Stimulated activated CD8-positive, alpha-beta memory T cell treated with anti-CD3 and anti-CD28 coated beads, Interleukin-15, amount 100 ng/mL, for 24 hours (primary cell): ENCODE data around the gene MPPED1.

Experiments
- DNase-seq: peaks from one replicate; pipeline ENCODE4 v3.0.0-alpha.2; 2020; ENCODE audit warnings: low read depth

The MPPED1 gene

DNA sequence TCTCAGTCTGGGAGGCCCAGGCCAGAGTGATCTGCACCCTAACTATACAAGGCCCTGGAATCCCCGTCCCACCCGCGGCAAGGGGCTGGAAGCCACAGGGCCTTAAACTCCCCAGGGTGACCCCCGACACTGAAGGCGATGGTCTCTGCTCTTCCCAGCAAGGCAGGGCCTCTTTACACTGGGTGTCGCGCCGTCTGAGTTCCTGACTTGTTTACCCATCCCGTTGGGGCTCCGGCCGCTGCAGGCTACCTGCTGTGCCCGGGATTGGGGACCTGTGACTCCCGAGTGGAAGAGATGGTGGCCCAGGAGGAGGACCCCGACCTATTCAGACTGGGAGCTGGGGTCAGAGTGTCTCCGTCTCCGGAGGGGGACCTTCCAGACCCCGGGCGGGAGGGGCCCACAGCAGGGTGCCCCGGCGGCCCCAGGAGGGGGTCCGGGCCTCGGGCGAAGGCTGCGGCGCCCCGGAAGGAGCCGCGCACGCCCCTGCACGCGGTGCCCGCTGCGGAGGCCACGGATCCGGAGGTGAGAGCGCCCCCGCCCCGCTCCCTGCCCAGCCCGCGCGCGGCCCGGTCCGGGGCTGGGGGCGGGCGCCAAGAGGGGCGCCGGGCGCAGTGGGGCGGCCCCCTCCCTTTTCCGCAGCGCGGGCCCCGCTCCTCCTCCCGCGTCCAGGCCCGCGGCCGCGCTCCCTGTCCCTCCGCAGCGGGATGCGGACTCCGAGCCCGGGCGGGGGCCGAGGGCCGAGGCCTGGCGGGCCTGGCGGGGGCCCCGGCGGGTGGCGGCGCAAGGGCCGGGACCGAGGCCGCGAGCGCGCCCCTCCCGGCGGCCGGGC lies 560 bp upstream of the MPPED1 start:
- no peak for DNase-seq

DNA sequence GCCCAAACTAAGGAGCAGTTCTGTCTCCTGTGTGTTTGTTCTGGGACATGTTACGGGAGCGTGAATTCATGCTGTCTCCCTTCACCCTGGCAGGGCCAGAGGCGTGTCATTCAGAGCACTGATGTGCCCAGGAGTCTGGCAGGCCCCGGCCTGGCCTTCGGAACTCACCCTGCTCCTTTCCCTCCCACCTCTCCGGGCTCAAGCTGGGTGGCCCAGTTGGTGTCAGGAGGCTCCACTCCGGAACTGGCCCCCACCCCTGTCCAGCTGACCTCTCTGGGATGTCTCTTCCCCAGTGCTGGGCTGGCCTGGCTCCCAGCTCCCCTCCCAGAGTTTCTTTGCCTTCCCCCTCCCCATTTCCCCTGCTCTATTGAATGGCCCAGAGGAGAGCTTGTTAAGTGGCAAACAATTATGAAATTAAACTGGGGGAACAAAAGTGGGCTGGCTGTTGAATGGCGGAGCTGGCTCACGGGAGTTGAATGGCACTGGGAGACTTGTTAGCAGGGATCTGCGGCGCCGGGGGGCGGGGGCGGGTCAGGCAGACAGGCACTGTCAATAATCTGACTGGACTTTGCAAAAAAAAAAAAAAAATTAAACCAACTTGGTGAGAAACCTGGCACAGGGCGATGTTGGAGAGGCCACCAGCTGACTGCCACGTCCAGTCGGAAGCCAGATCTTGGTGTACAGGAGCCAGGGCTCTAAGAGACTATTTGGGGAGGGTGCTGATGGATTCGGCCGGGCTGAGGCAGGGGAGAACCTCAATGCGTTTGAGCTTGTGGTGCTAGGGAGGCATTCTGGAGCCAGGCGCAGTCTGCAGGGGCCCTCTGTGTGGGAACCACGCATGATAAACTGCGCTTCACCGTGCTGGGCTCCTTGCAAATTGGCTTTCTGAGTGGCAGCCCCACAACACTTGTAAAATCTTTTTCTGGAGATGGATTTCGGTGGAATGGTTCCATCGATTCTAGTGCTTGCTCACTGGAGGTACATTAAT lies 1.3 kb downstream of the MPPED1 start:
- DNase-seq, result no peak

- DNase-seq, result no peak
Measured at GRCh38 chr22:43413826-43414225, 2.0 kb downstream of the MPPED1 start.

DNA sequence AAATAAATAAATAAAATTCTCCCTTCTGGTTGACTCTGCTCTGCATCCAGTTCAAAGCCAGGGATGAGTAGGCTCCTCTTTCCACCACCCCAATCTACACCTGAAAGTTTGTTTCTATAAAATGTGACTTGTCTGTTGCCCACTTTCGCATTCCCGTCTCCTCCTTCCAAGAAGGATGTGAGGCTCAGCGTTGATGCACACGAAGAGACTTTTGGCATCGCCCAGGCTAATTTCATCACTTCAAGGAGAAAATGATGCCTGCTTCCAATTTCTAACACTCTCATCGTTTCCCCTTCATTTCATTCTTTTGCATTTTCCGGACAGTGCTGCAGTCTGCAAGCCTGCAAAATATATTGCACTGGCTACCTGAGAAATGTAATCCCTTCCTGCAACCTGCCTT lies 3.9 kb downstream of the MPPED1 start:
- no peak for DNase-seq

- no peak for DNase-seq
Measured at GRCh38 chr22:43417555-43417954, 5.7 kb downstream of the MPPED1 start.

DNA sequence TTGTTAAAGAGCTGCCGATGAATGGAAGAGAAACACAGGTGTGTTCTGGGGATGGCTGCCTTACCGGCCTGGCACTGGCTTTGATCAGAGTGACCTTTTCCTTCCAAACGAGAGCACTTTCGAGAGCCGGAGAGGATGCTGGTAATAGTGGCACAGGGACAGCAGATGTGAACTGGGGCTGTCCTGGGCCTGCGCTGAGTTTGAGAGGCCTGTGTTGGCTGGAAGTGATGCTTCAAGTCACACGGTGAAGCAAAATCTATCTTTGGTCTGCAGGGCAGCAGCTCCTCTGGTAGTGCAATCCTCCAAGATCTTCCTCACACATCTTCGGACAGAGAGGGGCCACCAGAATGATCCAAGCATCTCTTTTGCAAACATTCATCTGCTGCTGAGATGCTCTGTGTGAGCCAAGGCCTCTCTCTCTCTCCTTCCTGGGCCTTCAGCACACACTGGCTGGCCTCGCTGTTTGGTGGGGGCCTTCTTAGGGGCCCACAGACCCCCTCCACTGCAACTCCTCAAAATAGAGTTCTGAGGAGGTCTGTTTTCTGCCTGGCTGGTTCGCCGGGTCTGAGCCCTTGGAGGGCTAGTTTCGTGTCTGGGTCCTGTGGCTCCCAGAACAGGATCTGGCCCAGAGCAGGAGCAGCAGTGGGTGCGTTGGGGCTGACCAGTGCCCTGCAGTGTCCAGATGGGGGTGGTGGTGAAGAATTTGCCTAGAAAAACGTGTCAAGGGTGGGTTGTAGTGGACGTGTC lies 6.4 kb downstream of the MPPED1 start:
- no peak for DNase-seq

DNA sequence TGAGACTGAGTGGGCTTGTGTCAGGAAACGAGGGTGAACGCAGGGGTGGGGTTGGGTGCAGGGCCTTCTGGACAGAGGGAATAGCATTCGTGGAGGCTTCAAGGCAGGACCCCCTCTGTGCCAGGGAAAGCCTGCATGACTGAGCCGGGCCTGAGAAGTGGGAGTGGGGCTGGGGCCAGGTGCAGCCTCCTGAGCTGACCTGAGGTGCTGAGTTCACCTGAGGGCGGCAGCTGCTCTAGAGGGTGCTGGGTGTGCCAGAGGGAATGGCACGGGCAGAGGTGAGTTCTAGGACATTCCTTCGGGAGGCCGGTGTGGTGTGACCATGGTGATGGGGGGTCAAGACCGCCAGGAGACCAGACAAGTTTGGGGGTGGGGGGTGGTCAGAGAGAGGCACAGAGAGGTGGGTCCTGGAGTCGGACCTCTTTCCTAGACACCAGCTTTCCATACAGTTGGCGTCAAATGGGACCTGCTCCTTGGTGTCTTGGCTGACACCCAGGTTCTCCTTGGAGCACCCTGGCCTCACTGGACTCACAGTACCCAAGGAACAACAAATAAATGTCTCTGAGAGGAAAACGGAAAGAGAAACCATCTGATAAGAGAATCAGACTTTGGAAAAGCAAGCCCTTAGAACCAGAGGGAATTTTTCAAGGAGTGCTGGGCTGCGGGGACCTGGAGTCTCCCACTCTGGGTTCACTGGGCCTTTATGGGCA lies 7.7 kb downstream of the MPPED1 start:
- DNase-seq, result no peak

GRCh38 chr22:43421046-43421665 lies 9.3 kb downstream of the MPPED1 start:
- DNase-seq, result no peak

DNA sequence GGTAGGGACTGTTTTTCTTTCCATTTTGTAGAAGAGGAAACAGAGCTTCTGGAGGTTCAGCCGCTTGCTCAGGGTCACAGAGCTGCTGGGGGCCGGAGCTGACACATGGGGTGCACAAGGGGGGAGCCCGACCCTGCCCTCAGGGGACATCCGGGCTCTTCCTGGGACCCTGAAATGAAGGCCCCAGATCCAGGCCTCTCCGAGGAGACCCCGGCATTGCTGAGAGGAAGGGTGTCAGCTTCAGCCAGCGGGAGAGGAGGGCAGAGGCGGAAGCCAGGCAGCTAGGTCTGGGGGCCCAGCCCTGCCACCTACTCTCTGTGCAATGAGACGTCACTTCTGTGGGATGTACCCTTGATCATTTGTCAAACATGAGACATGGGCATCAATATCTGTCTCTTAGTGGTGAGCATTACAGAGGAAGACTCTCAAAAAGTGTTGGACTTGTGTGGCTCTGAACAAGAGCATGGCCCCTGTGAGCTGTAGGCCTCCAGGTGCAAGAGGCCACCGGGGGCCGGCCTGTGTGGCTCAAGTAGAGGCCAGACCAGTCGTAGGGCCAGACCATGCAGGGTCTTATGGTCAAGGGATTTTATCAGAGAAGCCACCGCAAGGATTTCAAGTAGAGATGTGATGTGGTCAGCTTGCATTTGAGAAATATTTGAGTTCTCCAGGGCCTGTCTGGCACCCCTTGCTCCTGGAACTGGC lies 10.3 kb downstream of the MPPED1 start:
- DNase-seq, result no peak

GRCh38 chr22:43423046-43423445 lies 11.2 kb downstream of the MPPED1 start:
- DNase-seq, result no peak

DNA sequence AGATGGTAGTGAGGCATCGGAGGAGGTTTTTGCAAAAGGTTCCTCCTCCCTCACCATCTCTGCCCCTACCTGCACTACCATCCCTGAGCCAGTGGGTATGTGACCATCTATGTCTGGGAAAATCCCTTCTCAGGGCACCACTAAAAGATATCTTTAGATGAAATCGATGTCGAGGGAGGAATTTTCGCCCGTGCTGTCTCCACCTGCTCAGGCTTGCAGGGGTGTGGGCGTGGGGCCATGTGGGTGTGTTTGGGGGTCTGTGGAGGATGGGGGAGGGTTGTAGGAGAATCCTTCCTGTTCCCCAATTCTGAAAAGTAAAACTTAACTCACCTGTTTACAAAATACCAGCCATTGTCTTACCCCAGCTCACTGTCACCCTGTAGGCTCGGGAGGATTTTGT lies 12.4 kb downstream of the MPPED1 start:
- DNase-seq, result no peak

DNA sequence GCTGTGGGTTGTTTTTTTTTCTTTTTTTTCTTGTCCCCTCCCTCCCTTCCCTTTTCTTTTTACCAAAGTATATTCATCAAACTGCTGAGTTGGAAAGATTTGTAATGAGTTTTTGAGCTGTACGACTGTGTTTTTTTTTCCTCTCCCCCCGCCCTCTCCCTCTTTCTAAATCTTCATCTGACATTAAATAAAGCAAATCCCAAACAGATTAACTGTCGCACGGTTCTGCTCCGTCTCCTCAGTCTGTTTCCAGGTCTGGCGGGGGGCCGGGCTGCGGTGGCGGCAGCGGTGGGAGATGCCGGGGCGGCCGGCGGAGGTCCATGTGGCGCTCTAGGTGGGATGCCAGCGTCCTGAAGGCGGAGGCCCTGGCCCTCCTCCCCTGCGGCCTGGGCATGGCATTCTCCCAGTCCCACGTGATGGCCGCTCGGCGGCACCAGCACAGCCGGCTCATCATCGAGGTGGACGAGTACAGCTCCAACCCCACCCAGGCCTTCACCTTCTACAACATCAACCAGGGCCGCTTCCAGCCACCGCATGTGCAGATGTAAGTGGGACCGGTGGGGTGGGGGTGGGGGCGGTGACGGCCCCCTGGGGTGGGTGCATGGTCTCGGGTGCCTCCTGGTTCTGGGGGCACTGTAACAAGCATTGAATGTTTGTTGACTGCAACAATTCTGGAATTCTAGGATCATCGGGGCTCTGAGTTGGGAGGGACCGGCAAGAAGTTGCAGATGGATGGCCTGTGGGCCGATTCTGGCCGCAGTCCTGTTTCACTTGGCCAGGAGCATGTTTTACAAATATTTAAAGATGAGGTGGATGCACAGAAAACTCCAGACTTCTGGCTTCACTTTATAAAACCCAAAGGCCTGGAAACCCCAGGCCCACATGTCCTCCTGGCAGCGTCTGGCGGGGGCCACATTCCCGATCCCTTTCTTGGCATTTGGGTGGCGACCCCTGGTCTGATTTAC lies 13.1 kb downstream of the MPPED1 start:
- DNase-seq, result no peak

GRCh38 chr22:43425976-43426785 lies 14.4 kb downstream of the MPPED1 start:
- DNase-seq, result no peak

DNA sequence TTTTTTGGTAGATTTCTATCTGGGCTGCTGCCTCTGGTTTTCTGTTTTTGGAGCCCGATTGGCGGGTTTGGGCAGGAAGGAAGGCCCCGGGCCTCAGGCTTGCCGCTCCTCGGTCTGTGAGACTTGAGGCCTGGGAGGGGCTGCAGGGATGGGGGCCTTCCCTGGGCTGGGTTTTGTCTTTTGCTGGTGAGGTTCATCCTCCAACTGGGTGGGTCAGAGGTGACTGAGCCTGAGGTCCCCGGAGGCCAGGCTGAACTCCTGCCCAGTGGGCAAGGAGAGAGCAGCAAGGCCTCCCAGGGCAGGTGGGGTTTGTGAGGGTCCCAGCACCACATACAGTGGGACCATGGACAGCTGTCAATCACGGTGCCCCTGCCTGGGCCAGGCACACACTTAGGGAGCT lies 15.0 kb downstream of the MPPED1 start:
- DNase-seq, result no peak

DNA sequence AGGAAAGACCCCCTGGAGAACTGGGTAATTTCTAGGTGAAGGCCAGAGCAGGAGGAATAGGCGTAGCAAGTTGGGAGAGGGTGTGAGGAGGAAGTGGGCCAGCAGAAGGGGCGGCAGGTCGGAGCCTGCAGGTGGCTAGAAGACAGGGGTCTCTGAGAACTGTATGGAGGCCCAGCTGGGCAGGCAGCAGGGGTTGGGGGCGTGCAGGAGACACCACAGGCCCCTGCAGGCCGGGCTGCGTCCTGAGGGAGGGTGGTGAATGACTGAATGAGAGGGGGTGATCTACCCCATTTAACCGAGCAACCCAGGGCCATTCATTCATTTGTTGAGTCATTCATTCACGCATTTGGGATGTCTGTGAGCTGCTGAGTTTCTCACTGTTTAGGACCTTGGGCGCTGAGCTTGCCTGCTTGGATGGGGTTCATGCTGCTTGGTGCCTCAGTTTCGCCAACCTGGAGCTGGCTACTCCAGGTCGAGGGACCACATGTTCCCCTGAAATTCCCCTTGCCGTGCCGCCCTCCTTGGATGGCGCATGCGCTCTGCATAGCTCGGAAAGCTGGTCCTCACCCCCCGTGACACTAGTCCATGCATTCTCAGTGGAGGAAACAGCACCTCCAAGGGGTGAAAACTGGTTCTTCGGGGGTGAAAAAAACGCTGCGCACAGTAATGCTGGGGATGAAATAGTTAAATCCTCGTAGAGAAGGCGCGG lies 15.6 kb downstream of the MPPED1 start:
- no peak for DNase-seq

- DNase-seq, result no peak
Measured at GRCh38 chr22:43428005-43428485, 16.2 kb downstream of the MPPED1 start.

- no peak for DNase-seq
Measured at GRCh38 chr22:43428521-43428920, 16.7 kb downstream of the MPPED1 start.

DNA sequence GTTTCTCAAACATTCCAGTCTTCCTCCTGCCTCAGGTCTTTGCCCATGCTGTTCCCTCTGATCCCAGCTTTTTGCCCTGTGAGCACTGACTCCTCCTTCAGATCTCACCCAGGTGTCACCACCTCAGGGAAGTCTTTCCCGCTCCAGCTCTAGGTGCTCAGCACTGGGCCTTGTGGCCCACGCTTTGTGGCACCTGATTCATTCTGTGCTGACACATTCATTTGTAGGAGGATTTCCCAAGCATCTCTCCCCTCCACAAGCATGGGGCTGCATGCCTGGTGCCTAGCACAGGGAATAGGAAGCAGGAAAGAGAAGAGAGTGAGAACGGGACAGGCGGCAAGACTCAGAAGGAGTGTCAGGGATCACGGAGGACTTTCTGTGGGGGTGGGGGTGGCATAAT lies 17.6 kb downstream of the MPPED1 start:
- DNase-seq, result no peak
